Lower lobe of right lung (tissue), 2 donors: ENCODE data around the gene RYR1. TPM values are rescaled to one million over a fixed set of nuclear protein-coding genes. Genes with fewer than 3 reads are reported as not detected.
"Not testable (repeated sequence)": the region's sequence is repeated elsewhere in the genome, so short reads cannot be mapped to it uniquely, and the experiment has no call there.

Experiments used
- ATAC-seq, 2 donors: fragments of 200-7000 bp; cut with Tn5 transposase; one replicate each; pipeline ENCODE4 v1.9.1; 2020 to 2022; ENCODE audit warnings: mild to moderate bottlenecking in 2 of 2, moderate library complexity in 2 of 2
- DNase-seq: peaks from one replicate; pipeline ENCODE4 v3.0.0-alpha.2; 2020
- H3K27ac ChIP-seq: fragments of 200-600 bp; one replicate; pipeline ENCODE4 v1.8.0; 2022
- H3K27me3 ChIP-seq: fragments of 200-600 bp; one replicate; pipeline ENCODE4 v1.8.0; 2022; ENCODE audit warnings: low read depth
- H3K36me3 ChIP-seq: fragments of 200-600 bp; one replicate; pipeline ENCODE4 v1.8.0; 2022; ENCODE audit warnings: mild to moderate bottlenecking
- H3K4me1 ChIP-seq: fragments of 200-600 bp; one replicate; pipeline ENCODE4 v1.8.0; 2022
- H3K4me3 ChIP-seq: fragments of 200-600 bp; one replicate; pipeline ENCODE4 v1.8.0; 2022; ENCODE audit warnings: mild to moderate bottlenecking
- H3K9me3 ChIP-seq: fragments of 200-600 bp; one replicate; pipeline ENCODE4 v1.8.0; 2022
- intact Hi-C: fragments of 100-400 bp; cut with DNase I; formaldehyde crosslinking; loops from one replicate; pipeline ENCODE4 v1.11.0; 2022
- total RNA-seq: library from RNA; stranded (reverse); fragmentation: NEBNext Ultra II Directional; extraction: Animal tissue kit (Norgen Biotek cat#: 25700); gene quantifications from one replicate; pipeline ENCODE4 v1.2.1, GENCODE V29; 2021
- TF ChIP-seq, protein P1 (sequence below): fragments of 200-600 bp; IDR thresholded peaks from one replicate; pipeline ENCODE4 v1.8.0; 2022; ENCODE audit warnings: antibody characterized with exemption, mild to moderate bottlenecking
- donor health status: DM: no; HTN: yes; CAD: no; lungs with severe emphysema.

Gene RYR1
- total RNA-seq, 1 donor from 2014 or later = 9.2 TPM

DNA sequence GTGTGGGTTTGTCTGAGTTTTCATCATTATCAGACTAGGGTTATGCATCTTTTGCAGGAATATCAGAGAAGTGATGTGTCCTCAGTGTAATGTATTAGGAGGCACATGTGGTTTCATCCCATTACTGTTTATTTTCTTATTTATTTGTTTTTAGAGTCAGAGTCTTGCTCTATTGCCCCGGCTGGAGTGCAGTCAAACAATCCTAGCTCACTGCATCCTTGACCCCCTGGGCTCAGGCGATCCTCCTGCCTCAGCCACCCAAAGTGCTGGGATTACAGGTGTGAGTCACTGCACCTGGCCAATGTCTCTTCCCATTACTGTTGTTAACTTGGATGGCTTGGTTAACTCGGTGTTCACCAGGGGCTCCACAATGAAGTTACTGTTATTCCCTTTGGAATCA is 116.9 kb downstream of the RYR1 start:
- Histone ChIP-seq H3K36me3 (no peaks in the 10 kb centered on the region), H3K4me1 (no peaks in the 10 kb centered on the region), H3K9me3 (no peaks in the 10 kb centered on the region), H3K27ac (no peak overlapping the region), H3K4me3 (no peak overlapping the region), H3K27me3 (no peaks in the 10 kb centered on the region)
- no peak for ATAC-seq
- no peak for DNase-seq
- intact Hi-C loops = no loop called here
- TF ChIP-seq, protein P1, sequence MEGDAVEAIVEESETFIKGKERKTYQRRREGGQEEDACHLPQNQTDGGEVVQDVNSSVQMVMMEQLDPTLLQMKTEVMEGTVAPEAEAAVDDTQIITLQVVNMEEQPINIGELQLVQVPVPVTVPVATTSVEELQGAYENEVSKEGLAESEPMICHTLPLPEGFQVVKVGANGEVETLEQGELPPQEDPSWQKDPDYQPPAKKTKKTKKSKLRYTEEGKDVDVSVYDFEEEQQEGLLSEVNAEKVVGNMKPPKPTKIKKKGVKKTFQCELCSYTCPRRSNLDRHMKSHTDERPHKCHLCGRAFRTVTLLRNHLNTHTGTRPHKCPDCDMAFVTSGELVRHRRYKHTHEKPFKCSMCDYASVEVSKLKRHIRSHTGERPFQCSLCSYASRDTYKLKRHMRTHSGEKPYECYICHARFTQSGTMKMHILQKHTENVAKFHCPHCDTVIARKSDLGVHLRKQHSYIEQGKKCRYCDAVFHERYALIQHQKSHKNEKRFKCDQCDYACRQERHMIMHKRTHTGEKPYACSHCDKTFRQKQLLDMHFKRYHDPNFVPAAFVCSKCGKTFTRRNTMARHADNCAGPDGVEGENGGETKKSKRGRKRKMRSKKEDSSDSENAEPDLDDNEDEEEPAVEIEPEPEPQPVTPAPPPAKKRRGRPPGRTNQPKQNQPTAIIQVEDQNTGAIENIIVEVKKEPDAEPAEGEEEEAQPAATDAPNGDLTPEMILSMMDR = no peak

DNA sequence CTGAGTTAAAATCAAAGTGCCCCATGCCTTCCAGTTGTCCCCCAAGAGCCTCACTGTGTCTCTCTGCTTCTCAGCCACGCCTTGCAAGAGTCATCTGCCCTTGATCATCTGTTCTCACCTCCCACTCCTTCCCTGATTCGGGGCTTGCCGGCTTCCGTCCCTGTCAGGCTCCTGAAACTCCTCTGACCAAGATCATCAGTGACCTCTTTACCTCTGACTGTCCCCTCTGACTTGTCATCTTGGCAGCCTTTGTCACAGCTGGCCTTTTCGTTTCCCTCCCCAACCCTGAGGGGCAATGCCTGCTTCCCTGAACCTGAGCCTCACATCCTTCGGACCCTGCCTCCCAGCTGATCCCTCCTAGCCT is 117.9 kb downstream of the RYR1 start:
- Histone ChIP-seq H3K4me1 (no peaks in the 10 kb centered on the region), H3K9me3 (no peaks in the 10 kb centered on the region), H3K4me3 (no peak overlapping the region), H3K27ac (no peak overlapping the region), H3K36me3 (no peaks in the 10 kb centered on the region), H3K27me3 (no peaks in the 10 kb centered on the region)
- TF ChIP-seq, protein P1 = no peak
- intact Hi-C loops = no loop called here
- DNase-seq = peak; percentile 19
- ATAC-seq = no peak

DNA sequence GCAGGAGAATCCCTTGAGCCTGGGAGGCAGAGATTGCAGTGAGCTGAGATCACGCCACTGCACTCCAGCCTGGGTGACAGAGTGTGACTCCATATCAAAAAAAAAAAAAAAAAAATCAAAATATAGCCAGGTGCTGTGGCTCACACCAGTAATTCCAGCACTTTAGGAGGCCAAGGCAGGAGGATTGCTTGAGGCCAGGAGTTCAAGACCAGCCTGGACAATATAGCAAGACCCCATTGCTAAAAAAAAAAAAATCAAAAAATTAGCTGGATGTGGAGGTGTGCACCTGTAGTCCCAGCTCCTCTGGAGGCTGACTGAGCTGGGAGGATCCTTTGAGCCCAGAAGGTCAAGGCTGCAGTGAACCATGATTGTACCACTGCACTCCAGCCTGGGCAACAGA is 119.7 kb downstream of the RYR1 start:
- intact Hi-C loops, H3K27ac ChIP-seq, H3K36me3 ChIP-seq, H3K27me3 ChIP-seq, ATAC-seq, H3K9me3 ChIP-seq, H3K4me3 ChIP-seq, H3K4me1 ChIP-seq: not testable (repeated sequence)
- DNase-seq = peak; percentile 2

DNA sequence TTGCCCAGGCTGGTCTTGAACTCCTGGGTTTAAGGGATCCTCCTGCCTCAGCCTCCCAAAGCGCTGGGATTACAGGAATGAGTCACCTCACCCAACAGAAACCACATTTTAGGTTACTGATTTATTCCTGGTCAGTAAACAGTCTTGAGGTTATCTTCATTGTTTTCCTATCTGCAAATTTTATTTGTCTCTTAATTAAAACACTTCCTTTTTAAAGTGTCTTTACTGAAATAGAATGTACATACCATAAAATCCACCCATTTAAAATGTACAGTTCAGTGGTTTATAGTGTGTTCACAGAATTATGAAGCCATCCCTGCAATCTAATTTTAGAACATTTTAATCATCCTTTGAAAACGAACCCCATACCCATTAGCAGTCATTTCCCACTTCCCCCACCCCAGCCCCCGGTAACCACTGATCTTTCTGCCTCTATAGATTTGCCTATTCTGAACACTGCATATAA is 121.2 kb downstream of the RYR1 start:
- intact Hi-C loops = no loop called here
- TF ChIP-seq, protein P1 = no peak
- H3K27me3 ChIP-seq = no peaks in the 10 kb centered on the region
- no peak overlapping the region for H3K27ac ChIP-seq
- no peak overlapping the region for H3K4me3 ChIP-seq
- no peaks in the 10 kb centered on the region for H3K4me1 ChIP-seq
- no peak for ATAC-seq
- H3K36me3 ChIP-seq = no peaks in the 10 kb centered on the region
- H3K9me3 ChIP-seq = no peaks in the 10 kb centered on the region
- no peak for DNase-seq

DNA sequence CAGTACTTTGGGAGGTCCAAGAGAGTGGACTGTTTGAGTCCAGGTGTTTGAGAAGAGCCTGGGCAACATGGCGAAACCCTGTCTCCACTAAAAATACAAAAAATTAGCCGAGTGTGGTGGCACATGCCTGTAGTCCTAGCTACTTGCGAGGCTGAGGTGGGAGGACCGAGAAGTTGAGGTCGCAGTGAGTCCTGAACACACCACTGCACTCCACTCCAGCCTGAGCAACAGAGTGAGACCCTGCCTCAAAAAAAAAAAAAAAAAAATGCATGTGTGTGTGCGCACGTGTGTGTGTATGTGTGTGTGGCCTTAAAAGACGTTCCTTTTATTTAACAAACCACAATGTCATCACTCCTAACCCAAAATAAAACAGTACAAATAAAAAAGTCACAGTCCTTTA is 121.7 kb downstream of the RYR1 start:
- TF ChIP-seq, protein P1 = no peak

DNA sequence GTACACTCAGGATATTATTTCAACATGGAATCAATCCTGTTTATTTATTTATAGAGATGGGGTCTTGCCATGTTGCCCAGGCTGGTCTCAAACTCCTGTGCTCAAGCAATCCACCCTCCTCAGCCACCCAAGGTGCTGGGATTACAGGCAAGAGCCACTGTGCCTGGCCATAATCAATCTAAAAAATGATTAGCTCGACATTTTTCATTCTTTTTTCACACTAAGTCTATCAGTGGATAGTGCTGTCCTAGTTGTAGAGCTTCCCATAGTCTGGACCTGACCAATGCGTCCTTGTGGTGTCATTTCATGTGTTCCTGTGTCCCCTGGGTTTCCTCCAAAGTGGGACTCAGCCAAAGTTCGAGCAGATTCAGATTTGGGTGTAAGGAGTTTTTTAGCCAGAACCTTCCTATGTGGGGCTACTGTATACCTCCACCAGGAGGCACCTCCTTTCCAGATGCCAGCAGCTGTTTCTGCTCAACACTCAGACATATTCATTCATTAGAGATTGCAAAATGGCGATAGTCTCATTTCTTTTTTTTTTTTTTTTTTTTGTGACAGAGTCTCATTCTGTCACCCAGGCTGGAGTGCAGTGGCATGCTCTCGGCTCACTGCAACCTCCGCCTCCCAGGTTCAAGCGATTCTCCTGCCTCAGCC is 123.2 kb downstream of the RYR1 start:
- Histone ChIP-seq H3K27ac (no peak overlapping the region), H3K36me3 (no peaks in the 10 kb centered on the region), H3K27me3 (no peaks in the 10 kb centered on the region), H3K4me1 (no peaks in the 10 kb centered on the region), H3K9me3 (no peaks in the 10 kb centered on the region), H3K4me3 (no peak overlapping the region)
- TF ChIP-seq, protein P1 = no peak
- ATAC-seq (peak in 1 of 2 donors; percentile 46), DNase-seq (no peak)
- intact Hi-C loops = no loop called here

More for the DNA sequence above, 121.7 kb downstream of the RYR1 start:
- Histone ChIP-seq H3K4me1 (no peaks in the 10 kb centered on the region), H3K9me3 (no peaks in the 10 kb centered on the region), H3K4me3 (no peak overlapping the region), H3K36me3 (no peaks in the 10 kb centered on the region), H3K27ac (no peak overlapping the region), H3K27me3 (no peaks in the 10 kb centered on the region)
- peak; percentile 8 for DNase-seq
- intact Hi-C loops = no loop called here
- no peak for ATAC-seq
